Central memory CD8-positive, alpha-beta T cell (primary cell): ENCODE data around the gene SPACA5.
"Not testable (repeated sequence)": the region's sequence is repeated elsewhere in the genome, so short reads cannot be mapped to it uniquely, and the experiment has no call there.

ENCODE experiments used
- ATAC-seq: fragments of 150-1000 bp; cut with Tn5 transposase; replicated peaks from 2 replicates; pipeline ENCODE4 v1.10.0; 2022; ENCODE audit warnings: mild to moderate bottlenecking, moderate FRiP score, moderate number of reproducible peaks; ENCODE audit not compliant: poor library complexity, severe bottlenecking; ENCODE audit errors: extremely low read depth
- DNase-seq, 2 donors: peaks; one replicate each; pipeline ENCODE4 v3.0.0; 2021; ENCODE audit warnings: low spot score in 2 of 2
- H3K27ac Mint-ChIP-seq: one replicate; pipeline ENCODE4 v1.8.0; 2022; ENCODE audit warnings: low read depth, mild to moderate bottlenecking, moderate library complexity, mixed read lengths
- H3K27me3 Mint-ChIP-seq: one replicate; pipeline ENCODE4 v1.8.0; 2022; ENCODE audit warnings: mixed read lengths
- H3K36me3 Mint-ChIP-seq: one replicate; pipeline ENCODE4 v1.8.0; 2022; ENCODE audit warnings: mild to moderate bottlenecking, moderate library complexity, mixed read lengths; ENCODE audit not compliant: insufficient read depth
- H3K4me1 Mint-ChIP-seq: one replicate; pipeline ENCODE4 v1.8.0; 2022; ENCODE audit warnings: mixed read lengths
- H3K4me3 Mint-ChIP-seq: one replicate; pipeline ENCODE4 v1.8.0; 2022; ENCODE audit warnings: mild to moderate bottlenecking, moderate library complexity, mixed read lengths
- H3K9me3 Mint-ChIP-seq: one replicate; pipeline ENCODE4 v1.8.0; 2022; ENCODE audit warnings: mixed read lengths

The SPACA5 gene

GRCh38 chrX:48027545-48027944 lies 20.8 kb downstream of the SPACA5 start:
- not testable (repeated sequence) for H3K4me3 Mint-ChIP-seq, H3K27ac Mint-ChIP-seq, ATAC-seq, H3K4me1 Mint-ChIP-seq, H3K36me3 Mint-ChIP-seq, DNase-seq, H3K9me3 Mint-ChIP-seq, H3K27me3 Mint-ChIP-seq

- no peak overlapping the region for H3K27ac Mint-ChIP-seq
- peaks cover 2% of the 10 kb centered on the region for H3K36me3 Mint-ChIP-seq
- H3K27me3 Mint-ChIP-seq: no peaks in the 10 kb centered on the region
- no peak overlapping the region for H3K4me3 Mint-ChIP-seq
- ATAC-seq (no peak), DNase-seq (no peak)
- no peaks in the 10 kb centered on the region for H3K9me3 Mint-ChIP-seq
- peaks cover 6% of the 10 kb centered on the region for H3K4me1 Mint-ChIP-seq
These were observed 21.3 kb downstream of the SPACA5 start for GRCh38 chrX:48028091-48028490.

GRCh38 chrX:48030237-48030636 lies 23.4 kb downstream of the SPACA5 start:
- Mint-ChIP-seq H3K27ac (no peak overlapping the region), H3K4me3 (no peak overlapping the region), H3K36me3 (peaks cover 2% of the 10 kb centered on the region), H3K9me3 (no peaks in the 10 kb centered on the region), H3K27me3 (no peaks in the 10 kb centered on the region), H3K4me1 (peaks cover 6% of the 10 kb centered on the region)
- no peak for ATAC-seq
- no peak for DNase-seq

GRCh38 chrX:48030641-48031173 lies 23.9 kb downstream of the SPACA5 start:
- not testable (repeated sequence) for H3K36me3 Mint-ChIP-seq, H3K27ac Mint-ChIP-seq, ATAC-seq, DNase-seq, H3K4me1 Mint-ChIP-seq, H3K9me3 Mint-ChIP-seq, H3K27me3 Mint-ChIP-seq, H3K4me3 Mint-ChIP-seq

- H3K4me1 Mint-ChIP-seq: no peaks in the 10 kb centered on the region
- DNase-seq (no peak), ATAC-seq (no peak)
- no peak overlapping the region for H3K27ac Mint-ChIP-seq
- H3K27me3 Mint-ChIP-seq: no peaks in the 10 kb centered on the region
- no peak overlapping the region for H3K4me3 Mint-ChIP-seq
- peaks cover 2% of the 10 kb centered on the region for H3K36me3 Mint-ChIP-seq
- H3K9me3 Mint-ChIP-seq: no peaks in the 10 kb centered on the region
These were observed 29.1 kb downstream of the SPACA5 start for GRCh38 chrX:48035891-48036290.

- Mint-ChIP-seq H3K9me3 (no peaks in the 10 kb centered on the region), H3K27ac (no peak overlapping the region), H3K36me3 (no peaks in the 10 kb centered on the region), H3K27me3 (no peaks in the 10 kb centered on the region), H3K4me3 (no peak overlapping the region), H3K4me1 (no peaks in the 10 kb centered on the region)
- DNase-seq (no peak), ATAC-seq (no peak)
These were observed 36.3 kb downstream of the SPACA5 start for GRCh38 chrX:48043056-48043455.

- Mint-ChIP-seq H3K4me1 (no peaks in the 10 kb centered on the region), H3K36me3 (no peaks in the 10 kb centered on the region), H3K4me3 (no peak overlapping the region), H3K27ac (no peak overlapping the region), H3K27me3 (no peaks in the 10 kb centered on the region), H3K9me3 (no peaks in the 10 kb centered on the region)
- no peak for ATAC-seq
- DNase-seq: no peak
These were observed 38.9 kb downstream of the SPACA5 start for GRCh38 chrX:48045410-48046311.

- Mint-ChIP-seq H3K4me3 (no peak overlapping the region), H3K36me3 (no peaks in the 10 kb centered on the region), H3K4me1 (no peaks in the 10 kb centered on the region), H3K9me3 (no peaks in the 10 kb centered on the region), H3K27ac (no peak overlapping the region), H3K27me3 (no peaks in the 10 kb centered on the region)
- no peak for DNase-seq
- ATAC-seq: no peak
These were observed 40.1 kb downstream of the SPACA5 start for GRCh38 chrX:48046846-48047245.

GRCh38 chrX:48058621-48059295 lies 52.0 kb downstream of the SPACA5 start:
- H3K9me3 Mint-ChIP-seq: peaks cover 9% of the 10 kb centered on the region
- H3K27me3 Mint-ChIP-seq: no peaks in the 10 kb centered on the region
- no peak overlapping the region for H3K4me3 Mint-ChIP-seq
- H3K4me1 Mint-ChIP-seq: no peaks in the 10 kb centered on the region
- no peak for DNase-seq
- peaks cover 8% of the 10 kb centered on the region for H3K36me3 Mint-ChIP-seq
- no peak overlapping the region for H3K27ac Mint-ChIP-seq
- no peak for ATAC-seq

- H3K4me3 Mint-ChIP-seq: no peak overlapping the region
- H3K9me3 Mint-ChIP-seq: peaks cover 9% of the 10 kb centered on the region
- no peaks in the 10 kb centered on the region for H3K27me3 Mint-ChIP-seq
These were observed 52.5 kb downstream of the SPACA5 start for GRCh38 chrX:48059296-48059639.

More at GRCh38 chrX:48059296-48059639, 52.5 kb downstream of the SPACA5 start:
- Mint-ChIP-seq H3K36me3 (peaks cover 8% of the 10 kb centered on the region), H3K4me1 (no peaks in the 10 kb centered on the region), H3K27ac (no peak overlapping the region)
- ATAC-seq (no peak), DNase-seq (no peak)
